HG02938 (cell line): ENCODE measurements around the gene RASAL1.

Experiments
- ATAC-seq: cut with Tn5 transposase; IDR thresholded peaks from one replicate; pipeline ENCODE4 v1.9.1; 2021; ENCODE audit warnings: mild to moderate bottlenecking, moderate library complexity; ENCODE audit not compliant: unreplicated experiment

RASAL1 gene

DNA sequence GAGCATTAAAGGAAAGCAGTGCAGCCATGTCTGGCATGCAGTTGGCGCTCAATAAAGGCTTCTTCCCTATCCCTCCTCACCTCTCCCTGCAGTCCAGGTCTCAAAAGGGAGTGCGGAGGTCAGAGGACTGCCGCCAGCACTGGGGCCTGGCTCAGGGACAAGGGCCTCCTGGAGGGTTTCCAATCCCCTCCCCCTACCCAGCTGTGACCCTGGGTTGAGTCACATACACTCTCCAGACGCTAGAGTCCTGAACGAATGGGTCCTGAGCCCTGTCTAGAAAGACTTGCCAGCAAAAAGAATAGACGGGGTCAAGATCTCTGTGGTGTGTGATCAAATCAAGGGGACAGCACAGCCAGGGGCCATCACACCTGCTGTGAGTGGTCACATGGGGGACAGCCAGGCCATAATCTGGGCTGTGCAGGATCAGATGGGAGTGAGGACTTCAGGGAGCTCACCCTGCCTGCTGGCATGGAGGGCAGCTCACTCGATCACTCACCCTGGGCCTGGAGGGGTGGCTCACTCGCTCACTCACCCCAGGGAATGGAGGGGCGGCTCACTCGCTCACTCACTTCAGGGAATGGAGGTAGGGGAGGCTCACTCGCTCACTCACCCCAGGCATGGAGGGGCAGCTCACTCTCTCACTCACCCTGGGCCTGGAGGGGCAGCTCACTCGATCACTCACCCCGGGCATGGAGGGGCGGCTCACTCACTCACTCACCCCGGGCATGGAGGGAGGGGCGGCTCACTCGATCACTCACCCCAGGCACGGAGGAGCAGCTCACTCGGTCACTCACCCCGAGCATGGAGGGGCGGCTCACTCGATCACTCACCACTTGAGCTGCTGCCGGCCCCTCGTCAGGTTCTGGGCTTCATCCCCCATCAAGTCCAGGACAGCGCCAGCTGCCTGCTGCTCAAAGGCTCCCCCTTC, 26.8 kb upstream of the RASAL1 start:
- ATAC-seq: no peak

DNA sequence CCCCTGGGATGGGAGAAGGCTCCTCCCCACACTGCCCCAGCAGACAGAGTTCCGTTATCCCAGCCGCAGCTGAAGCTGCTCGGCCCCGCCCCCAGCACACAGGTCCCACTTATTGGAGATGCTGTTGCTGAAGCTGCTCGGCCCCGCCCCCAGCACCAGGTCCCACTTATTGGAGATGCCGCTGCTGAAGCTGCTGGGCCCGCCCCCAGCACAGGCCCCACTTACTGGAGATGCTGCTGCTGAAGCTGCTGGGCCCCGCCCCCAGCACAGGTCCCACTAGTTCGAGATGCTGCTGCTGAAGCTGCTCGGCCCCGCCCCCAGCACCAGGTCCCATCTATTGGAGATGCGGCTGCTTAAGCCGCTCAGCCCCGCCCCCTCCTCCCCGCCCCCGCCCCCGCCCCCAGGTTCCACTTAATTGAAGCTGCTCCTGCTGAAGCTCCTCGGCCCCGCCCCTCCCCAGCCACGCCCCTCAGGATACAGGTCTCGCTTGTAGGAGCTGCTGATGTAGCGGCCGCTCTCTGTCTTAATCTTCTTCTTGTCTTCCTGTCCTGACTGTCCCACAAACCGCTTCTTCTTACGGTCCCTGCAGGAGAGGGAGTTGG, 26.0 kb upstream of the RASAL1 start:
- no peak for ATAC-seq

DNA sequence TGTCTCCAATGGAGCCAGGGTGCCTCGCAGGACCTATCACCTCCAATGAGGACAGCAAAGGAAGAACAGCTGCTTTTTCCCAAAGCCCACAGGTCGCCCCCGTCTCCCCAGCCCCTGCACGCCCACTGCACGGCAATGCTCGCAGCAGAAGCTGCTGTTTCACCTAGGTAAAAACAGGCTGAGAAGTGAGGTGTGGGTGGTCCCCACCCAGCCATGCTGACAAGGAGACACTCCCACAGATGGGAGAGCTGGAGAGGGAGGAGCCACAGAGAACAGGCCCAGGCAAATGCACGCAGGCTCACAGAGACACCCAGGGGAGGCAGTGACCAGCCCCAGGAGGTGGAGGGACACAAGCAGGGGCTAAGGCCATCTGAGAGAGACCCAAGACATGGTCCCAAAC, 24.4 kb upstream of the RASAL1 start:
- ATAC-seq: no peak

DNA sequence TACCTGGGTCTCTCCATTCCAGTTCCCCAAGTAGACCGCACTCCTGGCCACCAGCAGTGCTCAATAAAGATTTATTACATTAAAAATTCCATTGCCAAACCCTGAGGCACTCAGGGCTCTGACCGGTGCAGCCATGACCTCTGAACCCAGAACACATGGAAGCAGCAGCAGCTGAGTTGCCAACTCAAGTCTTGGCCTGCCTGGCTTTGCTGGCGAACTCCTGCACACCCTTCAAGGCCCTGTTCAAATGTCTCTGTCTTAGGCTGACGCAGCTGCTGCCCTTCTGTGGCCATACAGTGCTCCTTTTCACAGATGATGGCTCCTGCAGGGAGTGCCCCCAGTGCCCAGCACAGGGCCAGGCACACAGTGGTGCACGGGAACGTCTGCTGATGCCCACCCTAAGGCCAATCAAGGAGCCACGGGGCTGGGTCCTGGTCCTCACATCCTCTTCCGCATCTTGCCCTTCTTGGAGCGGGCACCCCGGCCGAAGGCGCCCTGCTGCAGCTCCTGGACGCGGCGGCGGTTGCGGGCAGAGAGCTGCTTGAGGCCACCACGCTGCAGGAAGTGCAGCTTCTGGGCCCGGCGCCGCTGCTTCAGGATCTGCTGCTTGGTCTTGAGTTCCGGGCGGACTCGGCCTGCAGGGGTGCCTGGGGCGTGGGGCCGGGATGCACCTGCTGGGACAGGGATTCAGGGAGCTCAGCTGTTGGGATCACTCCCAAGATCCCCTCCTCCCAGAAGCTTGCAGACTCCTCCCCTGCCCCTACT, 23.1 kb upstream of the RASAL1 start:
- ATAC-seq: no peak

DNA sequence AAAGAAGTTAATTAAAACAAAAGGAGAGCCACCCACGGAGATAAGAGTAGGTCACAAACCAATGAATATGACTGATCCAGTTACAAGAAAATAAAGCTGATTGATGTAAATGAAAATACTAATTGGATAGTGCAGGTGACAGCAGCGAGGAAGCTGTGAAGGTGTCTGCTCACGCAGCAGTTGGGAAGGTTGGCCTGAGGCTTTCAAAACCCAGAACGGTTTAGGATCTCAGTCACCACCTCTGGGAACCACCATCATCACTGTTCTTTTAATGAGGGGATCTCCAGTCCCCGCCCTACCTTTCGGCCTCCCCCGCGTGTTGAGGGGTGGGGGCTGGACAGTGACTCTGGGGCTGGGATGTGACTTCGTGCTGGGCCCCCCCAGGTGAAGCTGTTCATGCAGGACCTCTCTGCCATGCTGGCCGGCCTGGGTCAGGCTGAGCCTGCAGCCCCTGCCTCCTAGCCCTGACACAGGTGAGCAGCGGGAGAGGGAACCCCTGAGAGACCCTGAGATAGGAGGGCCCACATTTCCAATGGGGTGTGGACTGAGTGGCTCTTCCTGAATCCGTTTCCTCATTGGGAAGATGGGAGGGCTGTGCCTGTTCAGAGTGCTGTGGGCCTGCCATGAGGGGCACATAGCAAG, 21.8 kb upstream of the RASAL1 start:
- no peak for ATAC-seq

DNA sequence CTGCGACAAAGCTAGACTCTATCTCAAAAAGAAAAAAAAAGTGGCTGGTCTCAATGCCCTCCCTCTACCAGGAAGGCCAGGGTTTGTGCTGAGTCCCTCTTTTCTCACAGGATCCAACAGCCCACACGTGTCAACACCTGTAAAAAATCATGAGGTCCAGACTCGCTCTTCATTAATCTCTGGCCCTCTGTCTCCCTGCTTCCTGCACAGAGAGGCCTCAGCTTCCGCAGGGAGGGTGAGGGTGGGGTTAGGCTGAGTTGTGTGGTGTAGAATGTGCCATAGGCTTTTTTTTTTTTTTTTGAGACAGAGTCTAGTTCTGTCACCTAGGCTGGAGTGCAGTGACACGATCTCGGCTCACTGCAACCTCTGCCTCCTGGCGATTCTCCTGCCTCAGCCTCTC, 20.1 kb upstream of the RASAL1 start:
- no peak for ATAC-seq

DNA sequence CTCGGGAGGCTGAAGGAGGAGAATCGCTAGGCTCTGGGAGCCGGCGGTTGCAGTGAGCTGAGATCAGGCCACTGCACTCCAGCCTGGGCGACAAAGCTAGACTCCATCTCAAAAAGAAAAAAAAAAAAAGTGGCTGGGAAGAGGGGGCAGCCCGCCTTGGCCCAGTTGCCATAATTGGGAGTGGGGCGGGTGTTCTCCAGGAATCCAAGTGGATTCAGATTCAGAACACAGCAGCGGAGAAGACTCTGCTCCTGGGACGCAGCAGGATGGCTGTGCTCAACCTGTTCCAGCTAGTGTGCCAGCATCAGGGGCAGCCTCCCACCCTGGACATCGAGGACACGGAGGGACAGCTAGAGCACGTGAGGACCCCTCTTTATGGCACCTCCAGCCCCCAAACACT, 19.5 kb upstream of the RASAL1 start:
- ATAC-seq: no peak

DNA sequence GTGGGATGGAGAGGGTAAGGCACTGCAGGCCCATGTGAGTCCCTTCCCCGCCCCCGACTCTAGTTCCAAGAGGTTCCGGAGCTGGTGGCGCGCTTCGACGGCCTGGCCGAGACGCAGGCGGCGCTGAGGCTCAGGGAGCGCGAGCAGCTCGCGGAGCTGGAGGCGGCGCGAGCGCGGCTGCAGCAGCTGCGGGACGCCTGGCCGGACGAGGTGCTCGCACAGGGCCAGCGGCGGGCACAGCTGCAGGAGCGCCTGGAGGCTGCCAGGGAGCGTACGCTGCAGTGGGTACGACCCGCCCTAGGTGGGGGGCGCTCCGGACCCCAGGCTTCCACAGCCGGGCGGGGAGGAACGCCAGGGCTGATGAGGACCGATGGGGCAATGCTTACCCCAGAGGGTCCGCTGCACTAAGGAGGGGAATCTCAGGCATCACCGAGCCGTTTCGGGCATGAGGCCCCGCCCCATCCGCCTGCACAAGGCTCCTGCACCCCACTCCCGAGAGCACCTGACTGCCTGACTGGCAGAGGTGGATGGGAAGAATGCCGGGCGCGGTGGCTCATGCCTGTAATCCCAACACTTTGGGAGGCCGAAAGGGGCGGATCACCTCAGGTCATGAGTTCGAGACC, 18.9 kb upstream of the RASAL1 start:
- ATAC-seq: no peak

DNA sequence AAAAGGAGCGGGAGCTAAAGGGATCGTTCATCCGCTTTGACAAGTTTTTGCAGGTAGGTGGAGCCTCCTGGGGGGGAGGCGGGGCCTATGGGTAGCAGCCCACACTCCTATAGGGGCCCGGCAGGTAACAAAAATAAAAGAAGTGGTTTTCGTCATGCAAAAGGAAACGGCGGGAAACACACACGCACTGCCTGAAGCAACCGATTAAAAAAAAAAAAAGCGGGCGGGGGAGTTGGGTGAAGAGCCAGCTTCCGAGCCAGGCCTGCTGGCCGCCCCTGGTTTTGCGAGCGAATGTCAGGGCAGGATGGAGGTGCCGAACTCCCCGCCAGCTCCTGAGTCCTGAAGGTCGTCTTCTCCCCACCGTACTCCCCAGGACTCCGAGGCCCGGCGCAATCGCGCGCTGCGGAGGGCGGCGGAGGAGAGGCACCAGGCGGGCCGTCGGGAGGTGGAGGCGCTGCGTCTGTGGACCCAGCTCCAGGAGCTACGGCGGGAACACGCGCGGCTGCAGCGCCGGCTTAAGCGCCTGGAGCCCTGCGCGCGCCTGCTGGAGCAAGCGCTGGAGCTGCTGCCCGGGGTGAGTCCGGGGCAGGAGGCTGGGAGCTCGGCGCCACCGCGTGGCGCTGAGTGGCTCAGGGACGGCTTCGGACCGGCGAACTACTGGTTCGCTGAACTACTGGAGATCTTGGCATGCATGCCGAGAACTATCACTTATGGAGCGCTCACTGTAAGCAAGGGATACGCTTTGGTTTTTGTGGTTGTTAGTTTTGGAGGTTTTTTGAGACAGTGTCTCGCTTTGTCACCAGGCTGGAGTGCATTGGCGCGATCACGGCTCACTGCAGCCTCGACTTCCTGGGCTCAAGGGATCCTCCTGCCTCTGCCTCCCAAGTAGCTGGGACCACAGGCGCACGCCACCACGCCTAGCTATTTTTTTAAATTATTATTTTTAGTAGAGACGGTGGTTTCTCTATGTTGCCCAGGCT, 17.6 kb upstream of the RASAL1 start:
- ATAC-seq: no peak

DNA sequence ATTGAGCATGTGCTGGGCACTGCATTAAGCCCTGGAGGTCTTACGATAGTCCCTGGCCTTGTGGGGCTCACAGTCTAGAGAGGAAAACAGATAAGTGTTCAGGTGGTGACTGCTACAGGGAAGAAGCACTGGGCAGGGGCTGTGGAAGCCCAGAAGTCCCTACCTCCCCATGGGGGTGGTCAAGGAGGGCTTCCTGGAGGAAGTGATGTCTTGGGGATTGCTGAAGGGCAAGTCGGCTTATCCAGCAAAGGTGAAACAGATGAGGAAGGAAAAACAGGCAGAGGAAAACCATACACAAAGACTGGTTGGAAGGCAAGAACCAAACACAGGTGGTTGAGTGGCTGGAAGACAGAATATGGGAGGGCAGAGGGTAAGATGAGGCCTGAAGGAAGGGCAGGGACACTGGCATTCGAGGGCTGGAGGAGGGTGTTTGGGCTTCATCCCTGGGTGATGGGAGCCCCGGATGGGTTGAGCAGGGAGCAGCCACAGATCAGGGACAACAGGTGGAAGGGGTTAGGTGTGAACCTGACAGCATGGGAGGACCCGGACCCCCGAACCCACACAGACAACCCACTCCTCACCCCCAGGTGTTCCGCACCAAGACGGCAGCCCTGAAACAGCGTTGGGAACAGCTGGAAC, 16.8 kb upstream of the RASAL1 start:
- ATAC-seq: no peak

DNA sequence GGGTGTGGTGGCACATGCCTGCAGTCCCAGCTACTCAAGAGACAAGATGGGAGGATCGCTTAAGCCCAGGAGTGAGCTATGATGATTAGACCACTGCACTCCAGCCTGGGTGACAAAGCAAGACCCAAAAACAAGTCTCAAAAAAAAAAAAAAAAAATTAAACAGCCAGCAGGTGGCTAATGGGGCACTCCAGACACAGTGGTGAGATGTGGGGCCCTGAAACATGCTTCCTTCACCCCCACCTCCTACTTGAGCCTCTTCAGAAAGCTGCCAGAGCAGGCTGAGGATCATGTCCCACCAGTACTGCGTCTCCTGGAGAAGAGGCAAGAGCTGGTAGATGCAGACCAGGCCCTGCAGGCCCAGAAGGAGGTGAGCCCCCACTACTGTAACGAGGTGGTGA, 16.1 kb upstream of the RASAL1 start:
- no peak for ATAC-seq

DNA sequence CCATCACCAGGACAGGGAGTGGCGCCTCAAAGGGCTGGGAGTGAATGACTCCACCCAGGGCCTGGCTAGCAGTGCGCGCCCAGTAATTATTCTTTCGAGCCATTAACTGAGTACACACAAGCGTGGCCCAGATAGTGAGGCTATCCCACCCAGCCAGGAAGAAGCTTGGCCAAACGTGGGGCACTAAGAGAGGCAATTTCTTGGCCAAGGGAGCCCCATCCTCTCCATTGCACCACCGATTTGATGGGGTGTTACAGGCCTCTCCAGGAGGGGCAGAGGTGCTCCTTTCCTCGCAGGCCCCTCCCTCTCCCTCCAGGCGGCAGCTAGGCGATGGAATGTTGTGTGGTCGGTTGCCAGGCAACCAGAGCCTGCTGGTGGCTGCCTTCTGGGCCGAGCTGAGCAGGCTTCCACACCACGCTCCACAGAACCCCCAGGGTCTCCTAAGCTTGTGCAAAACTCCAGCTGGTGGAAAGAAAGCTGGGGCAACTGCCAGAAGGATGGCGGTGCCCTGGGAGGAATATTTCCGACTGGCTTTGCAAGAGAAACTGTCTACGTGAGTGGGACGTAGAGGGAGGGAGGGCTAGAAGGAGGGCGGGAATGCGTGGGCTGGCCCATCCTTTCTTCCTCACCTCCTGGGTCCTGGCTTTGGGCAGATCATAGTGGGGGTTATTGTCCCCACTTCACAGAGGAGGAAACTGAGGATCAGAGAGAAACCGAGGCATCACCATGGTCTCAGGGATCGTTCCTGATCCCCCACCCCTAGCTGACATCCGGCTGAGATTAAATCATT, 14.0 kb upstream of the RASAL1 start, which contains the start of gene CFAP73:
CFAP73 (plus strand) TSS at position 364 of the 790 bp plus-strand sequence; CDS start at position 498, 134 bp downstream.
- no peak for ATAC-seq

DNA sequence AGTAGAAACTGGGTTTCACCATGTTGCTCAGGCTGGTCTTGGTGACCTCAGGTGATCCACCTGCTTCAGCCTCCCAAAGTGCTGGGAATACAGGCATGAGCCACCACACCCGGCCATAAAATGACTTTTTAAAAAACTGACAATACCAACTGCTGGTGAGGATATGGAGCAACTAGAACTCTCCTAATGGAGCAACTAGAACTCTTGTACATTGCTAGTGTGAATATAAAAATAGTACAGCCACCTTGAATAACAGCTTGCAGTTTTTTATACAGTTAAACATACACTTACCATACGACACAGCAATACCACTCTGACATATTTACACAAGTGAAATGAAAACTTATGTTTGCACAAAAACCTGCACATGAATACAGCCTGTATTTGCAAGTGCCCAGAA, 11.4 kb upstream of the RASAL1 start:
- ATAC-seq: no peak

DNA sequence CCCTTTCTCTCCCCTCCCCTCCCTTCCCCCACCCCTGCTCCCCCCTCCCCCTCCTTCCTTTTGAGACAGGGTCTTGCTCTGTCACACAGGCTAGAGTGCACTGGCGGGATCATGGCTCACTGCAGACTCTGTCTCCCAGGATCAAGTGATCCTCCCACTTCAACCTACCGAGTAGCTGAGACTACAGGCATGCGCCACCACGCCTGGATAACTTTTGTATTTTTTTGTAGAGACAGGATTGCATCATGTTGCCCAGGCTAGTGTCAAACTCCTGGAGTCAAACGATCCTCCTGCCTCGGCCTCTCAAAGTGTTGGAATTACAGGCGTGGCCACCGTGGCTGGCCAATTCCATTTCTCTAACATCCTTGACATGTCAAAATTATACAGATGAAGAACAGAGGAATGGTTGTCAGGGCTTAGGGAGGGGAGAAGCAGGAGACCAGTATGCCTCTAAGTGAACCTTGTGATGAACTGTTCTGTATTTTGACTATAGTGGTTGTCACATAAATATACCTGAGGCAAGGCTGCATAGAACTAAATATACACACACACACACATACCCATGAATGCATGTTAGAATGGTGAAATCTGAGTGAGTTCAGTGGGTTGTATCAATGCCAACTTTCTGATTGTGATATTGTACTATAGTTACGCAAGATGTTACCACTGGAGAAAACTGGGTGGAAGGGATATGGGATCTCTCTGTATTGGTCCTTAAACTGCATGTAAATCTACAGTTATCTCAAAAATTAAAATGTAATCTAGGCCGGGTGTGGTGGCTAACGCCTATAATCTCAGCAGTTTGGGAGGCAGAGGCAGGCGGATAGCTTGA, 10.4 kb upstream of the RASAL1 start:
- ATAC-seq: no peak

DNA sequence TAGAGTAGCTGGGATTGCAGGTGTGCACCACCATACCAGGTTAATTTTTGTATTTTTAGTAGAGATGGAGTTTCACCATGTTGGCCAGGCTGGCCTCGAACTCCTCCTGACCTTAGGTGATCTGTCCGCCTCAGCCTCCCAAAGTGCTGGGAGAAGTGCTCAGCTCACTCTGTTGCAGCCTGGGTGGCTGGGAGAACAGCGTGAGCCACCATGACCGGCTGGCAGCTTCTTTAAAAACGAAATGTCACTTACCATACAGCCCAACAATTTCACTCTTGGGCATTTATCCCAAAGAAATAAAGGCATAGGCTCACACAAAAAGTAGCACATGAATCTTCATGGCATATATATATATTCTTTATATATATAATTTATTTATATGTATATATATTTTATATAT, 9.2 kb upstream of the RASAL1 start:
- ATAC-seq: no peak

DNA sequence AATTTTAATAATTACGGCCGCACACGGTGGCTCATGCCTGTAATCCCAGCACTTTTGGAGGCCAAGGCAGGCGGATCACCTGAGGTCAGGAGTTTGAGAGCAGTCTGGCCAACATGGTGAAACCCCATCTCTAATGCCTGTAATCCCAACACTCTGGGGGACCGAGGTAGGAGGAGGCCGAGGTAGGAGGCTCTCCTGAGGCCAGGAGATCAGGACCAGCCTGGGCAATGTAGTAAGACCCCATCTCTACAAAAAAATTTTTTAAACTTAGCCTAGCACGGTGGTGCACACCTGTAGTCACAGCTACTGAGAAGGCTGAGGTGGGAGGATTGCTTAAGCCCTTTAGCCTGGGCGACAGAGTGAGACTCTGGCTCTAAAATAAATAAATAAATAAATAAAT, 8.4 kb upstream of the RASAL1 start:
- no peak for ATAC-seq

DNA sequence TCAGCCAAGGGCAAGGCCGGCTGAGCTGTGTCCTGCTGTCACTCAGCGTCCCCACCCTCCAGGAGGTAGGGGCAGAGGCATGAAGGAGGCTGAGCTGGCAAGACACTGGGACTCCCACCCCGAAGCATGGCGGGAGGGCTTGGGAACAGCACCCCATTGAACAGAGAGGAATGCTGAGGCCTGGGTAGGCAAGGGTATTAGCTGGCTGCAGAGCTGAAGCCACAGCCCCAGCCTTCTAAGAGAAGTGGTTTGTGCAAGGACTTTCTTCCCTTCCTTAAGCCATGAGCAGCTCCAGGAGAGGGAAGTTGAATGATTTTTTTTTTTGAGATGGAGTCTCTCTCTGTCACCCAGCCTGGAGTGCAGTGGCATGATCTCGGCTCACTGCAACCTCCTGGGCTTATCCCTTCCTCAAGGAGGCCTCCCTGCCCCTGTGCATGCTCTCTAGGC, 7.3 kb upstream of the RASAL1 start:
- no peak for ATAC-seq
